ENCODE data around the gene AFF2. TPM values are rescaled to one million over a fixed set of nuclear protein-coding genes. Genes with fewer than 3 reads are reported as not detected.
A peak's percentile ranks its signal among the peaks of the same experiment; 100 is the strongest.

The AFF2 gene
- total and polyA plus RNA-seq, 8 donors, result 0.10 to 84.0 (median 0.72) TPM; not detected in 3

DNA sequence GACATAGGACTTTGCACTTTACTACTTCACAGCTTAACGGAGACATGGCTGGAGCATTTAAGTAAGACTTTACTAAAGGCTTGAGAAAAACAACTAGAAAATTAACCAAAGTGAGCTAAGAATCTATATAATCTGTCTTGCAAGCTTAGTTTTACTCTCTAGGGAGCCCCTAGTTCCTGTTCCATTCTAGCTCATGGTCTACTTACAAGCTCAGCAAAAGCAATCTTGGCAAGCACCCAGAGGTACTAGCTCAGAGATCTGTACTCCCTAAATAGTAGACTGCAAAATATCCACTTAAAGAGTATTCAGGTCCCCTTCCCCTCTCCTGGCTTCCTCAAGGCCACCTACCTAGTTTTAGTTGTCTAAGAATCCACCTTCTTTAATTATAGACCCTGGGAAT is 535.7 kb downstream of the AFF2 start:
- TF ChIP-seq POLR2A (IDR thresholded peaks at IDR 0.05) (no peak), EP300 (IDR thresholded peaks at IDR 0.05) (no peak), POLR2AphosphoS5 (IDR thresholded peaks at IDR 0.05) (no peak)
- TF ChIP-seq, protein P1, sequence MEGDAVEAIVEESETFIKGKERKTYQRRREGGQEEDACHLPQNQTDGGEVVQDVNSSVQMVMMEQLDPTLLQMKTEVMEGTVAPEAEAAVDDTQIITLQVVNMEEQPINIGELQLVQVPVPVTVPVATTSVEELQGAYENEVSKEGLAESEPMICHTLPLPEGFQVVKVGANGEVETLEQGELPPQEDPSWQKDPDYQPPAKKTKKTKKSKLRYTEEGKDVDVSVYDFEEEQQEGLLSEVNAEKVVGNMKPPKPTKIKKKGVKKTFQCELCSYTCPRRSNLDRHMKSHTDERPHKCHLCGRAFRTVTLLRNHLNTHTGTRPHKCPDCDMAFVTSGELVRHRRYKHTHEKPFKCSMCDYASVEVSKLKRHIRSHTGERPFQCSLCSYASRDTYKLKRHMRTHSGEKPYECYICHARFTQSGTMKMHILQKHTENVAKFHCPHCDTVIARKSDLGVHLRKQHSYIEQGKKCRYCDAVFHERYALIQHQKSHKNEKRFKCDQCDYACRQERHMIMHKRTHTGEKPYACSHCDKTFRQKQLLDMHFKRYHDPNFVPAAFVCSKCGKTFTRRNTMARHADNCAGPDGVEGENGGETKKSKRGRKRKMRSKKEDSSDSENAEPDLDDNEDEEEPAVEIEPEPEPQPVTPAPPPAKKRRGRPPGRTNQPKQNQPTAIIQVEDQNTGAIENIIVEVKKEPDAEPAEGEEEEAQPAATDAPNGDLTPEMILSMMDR (IDR thresholded peaks at IDR 0.05), result no peak
- 63 to 100% (median 91%) methylated on average over 1 of the region's 1 CpG for WGBS, 5 donors
- Histone ChIP-seq H3K4me1 (no peaks in the 10 kb centered on the region), H3K9me3 (no peaks in the 10 kb centered on the region), H3K36me3 (no peaks in the 10 kb centered on the region), H3K27me3 (no peaks in the 10 kb centered on the region), H3K4me3 (no peak overlapping the region), H3K27ac (no peak overlapping the region)
- peak in 1 of 2 donors; percentile 48 for DNase-seq
- intact Hi-C loops (cut with DNase I; ENCODE audit: low total_unique reads), result no loop called here

DNA sequence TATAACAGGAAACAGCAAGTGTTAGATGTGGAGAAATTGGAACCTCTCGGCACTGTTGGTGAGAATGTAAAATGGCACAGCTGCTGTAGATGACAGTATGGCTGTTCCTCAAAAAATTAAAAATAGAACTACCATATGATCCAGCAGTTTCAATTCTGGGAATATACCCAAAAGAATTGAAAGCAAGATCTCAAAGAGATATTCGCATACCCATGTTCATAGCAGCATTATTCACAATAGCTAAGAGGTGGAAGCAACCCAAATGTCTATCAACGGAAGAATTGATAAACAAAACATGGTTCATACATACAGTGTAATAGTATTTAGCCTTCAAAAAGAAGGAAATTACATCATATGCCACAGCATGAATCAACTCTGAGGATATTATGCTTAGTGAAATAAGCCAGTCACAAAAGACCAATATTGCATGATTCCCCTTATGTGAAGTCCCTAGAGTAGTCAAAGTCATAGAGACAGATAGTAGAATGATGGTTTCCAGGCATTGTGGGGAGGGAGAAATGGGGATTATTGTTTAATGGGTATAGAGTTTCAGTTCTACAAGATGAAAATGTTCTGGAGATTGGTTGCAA is 537.0 kb downstream of the AFF2 start:
- Histone ChIP-seq H3K36me3 (no peaks in the 10 kb centered on the region), H3K27me3 (no peaks in the 10 kb centered on the region), H3K27ac (no peak overlapping the region), H3K9me3 (no peaks in the 10 kb centered on the region), H3K4me1 (no peaks in the 10 kb centered on the region), H3K4me3 (no peak overlapping the region)
- DNase-seq, result no peak
- TF ChIP-seq EP300 (IDR thresholded peaks at IDR 0.05) (no peak), POLR2AphosphoS5 (IDR thresholded peaks at IDR 0.05) (no peak), POLR2A (IDR thresholded peaks at IDR 0.05) (no peak)
- TF ChIP-seq, protein P1 (IDR thresholded peaks at IDR 0.05), result no peak
- intact Hi-C loops (cut with DNase I; ENCODE audit: low total_unique reads), result no loop called here
- 68 to 84% (median 78%) methylated on average over 3 of the region's 3 CpGs for WGBS, 5 donors

DNA sequence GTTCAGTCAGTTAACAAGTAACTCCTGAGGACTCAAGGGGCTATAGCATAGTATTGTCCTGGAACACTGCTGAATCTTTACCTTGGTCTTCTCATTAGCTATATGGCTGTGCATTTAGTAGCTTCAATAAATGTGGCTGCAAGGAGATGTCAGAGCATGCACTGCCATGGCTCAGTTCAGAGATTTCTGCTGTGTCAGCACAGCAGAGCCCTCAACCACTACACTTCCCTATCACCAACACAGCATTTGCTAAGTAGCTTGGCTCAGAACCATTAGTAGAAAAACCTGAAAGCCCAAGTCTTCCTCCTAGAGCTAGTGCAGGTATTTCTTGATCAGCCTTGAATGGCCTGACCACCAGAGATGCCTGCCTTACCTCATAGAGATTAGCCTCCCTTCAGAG is 538.6 kb downstream of the AFF2 start:
- H3K36me3 ChIP-seq, result no peaks in the 10 kb centered on the region
- no peaks in the 10 kb centered on the region for H3K4me1 ChIP-seq
- H3K9me3 ChIP-seq, result no peaks in the 10 kb centered on the region
- no peak overlapping the region for H3K4me3 ChIP-seq
- intact Hi-C loops (cut with DNase I; ENCODE audit: low total_unique reads), result no loop called here
- DNase-seq, result no peak
- TF ChIP-seq POLR2A (IDR thresholded peaks at IDR 0.05) (no peak), POLR2AphosphoS5 (IDR thresholded peaks at IDR 0.05) (no peak), EP300 (IDR thresholded peaks at IDR 0.05) (no peak)
- TF ChIP-seq, protein P1 (IDR thresholded peaks at IDR 0.05), result no peak
- H3K27ac ChIP-seq, result no peak overlapping the region
- no peaks in the 10 kb centered on the region for H3K27me3 ChIP-seq

DNA sequence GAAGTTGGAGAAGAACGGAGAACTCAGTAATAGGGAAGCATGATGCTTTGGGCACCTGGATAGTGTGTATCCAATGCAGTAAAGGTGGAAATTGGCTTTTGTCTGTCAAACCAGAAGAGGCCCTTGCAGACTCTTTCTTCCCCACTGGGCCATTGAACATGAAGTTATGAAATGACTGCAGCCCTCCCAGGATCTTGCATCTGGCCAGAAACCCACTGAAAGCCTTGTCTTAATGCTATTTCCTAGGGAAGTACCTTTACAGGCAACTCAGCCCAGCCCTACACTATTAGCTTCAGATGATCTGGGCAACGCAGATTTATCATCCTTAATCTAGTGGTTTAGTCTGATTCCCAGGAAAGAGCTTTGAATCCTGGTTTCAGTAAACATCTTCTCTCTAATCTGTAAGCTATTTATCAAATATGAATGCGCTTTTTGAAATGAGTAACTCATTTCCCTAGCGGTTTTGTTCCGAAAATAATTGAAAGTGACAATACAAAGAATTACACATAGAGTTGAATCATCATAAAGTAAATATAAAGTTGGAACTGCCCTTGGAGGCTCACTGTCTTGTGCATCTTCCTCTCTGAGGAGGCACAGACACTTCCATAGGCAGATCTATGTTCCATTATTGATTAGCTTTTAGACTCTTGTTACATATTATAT is 540.6 kb downstream of the AFF2 start:
- no peak for DNase-seq
- 60 to 73% (median 68%) methylated on average over 5 of the region's 5 CpGs for WGBS, 5 donors
- no peaks in the 10 kb centered on the region for H3K27me3 ChIP-seq
- TF ChIP-seq POLR2AphosphoS5 (IDR thresholded peaks at IDR 0.05), result no peak
- TF ChIP-seq, protein P1 (IDR thresholded peaks at IDR 0.05), result no peak
- TF ChIP-seq POLR2A (IDR thresholded peaks at IDR 0.05), result no peak
- TF ChIP-seq EP300 (IDR thresholded peaks at IDR 0.05), result no peak
- no peaks in the 10 kb centered on the region for H3K9me3 ChIP-seq
- intact Hi-C loops (cut with DNase I; ENCODE audit: low total_unique reads), result no loop called here
- H3K4me1 ChIP-seq, result no peaks in the 10 kb centered on the region
- no peaks in the 10 kb centered on the region for H3K36me3 ChIP-seq
- no peak overlapping the region for H3K4me3 ChIP-seq
- H3K27ac ChIP-seq, result no peak overlapping the region
